GM12878 (cell line): ENCODE measurements around the gene UNCX. TPM values are rescaled to one million over a fixed set of nuclear protein-coding genes. Genes with fewer than 3 reads are reported as not detected.

Experiments used
- ATAC-seq: fragments of 200-7000 bp; cut with Tn5 transposase; 3 replicates; pipeline ENCODE4 v1.9.1; 2020; ENCODE audit warnings: mild to moderate bottlenecking, moderate library complexity
- BruUV-seq: library from RNA; stranded (reverse); fragments of 400-500 nt; replicated peaks from 2 replicates; lab custom pipeline; 2021; lab: Mats Ljungman, UMichigan
- CTCF ChIA-PET: fragments of 300-600 bp; sonication (Branson Sonifier 250); formaldehyde crosslinking; extraction: SDS; loops from one replicate; lab custom pipeline; 2021; ENCODE audit warnings: inconsistent platforms; lab: Yijun Ruan, JAX
- POLR2A ChIA-PET: fragments of 350-600 bp; formaldehyde crosslinking; extraction: SDS; loops from one replicate; lab custom pipeline; 2021; ENCODE audit warnings: inconsistent platforms; lab: Charles Lee
- RAD21 ChIA-PET: fragments of 300-600 bp; sonication (Branson Sonifier 250); formaldehyde crosslinking; loops from one replicate; lab custom pipeline; 2023; ENCODE audit warnings: antibody characterized with exemption; ENCODE audit not compliant: unreplicated experiment; lab: Charles Lee
- SMC1A ChIA-PET: fragments of 300-600 bp; sonication (Branson Sonifier 250); formaldehyde crosslinking; loops from one replicate; lab custom pipeline; 2023; ENCODE audit not compliant: unreplicated experiment, uncharacterized antibody; lab: Charles Lee
- DNase-seq: peaks from one replicate; pipeline ENCODE4 v3.0.0-alpha.2; 2011; ENCODE audit warnings: low read depth, low spot score
- FAIRE-seq: peaks from 3 replicates; lab custom pipeline; 2011; peaks lifted over from hg19 to GRCh38; lab: Jason Lieb, UNC
- H2AFZ ChIP-seq: 2 replicates; pipeline ENCODE4 v1.6.0; 2011; ENCODE audit warnings: low read depth, low read length, control low read depth; ENCODE audit not compliant: control insufficient read depth
- H3K27ac ChIP-seq: 2 replicates; pipeline ENCODE4 v1.5.1; 2011; ENCODE audit warnings: control low read depth; ENCODE audit not compliant: control insufficient read depth, insufficient read depth
- H3K27me3 ChIP-seq, 2 experiments: replicated peaks in 1 of 2; 2 replicates each; pipeline versions ENCODE4 v1.6.0 to v1.6.1; 2011; ENCODE audit warnings: low read length in 1 of 2; ENCODE audit not compliant: control insufficient read depth in 2 of 2, insufficient read depth in 2 of 2
- H3K36me3 ChIP-seq, 2 experiments: 2 replicates each; pipeline ENCODE4 v1.5.1; 2011; ENCODE audit warnings: low read length in 1 of 2; ENCODE audit not compliant: control insufficient read depth in 2 of 2, insufficient read depth in 2 of 2
- H3K4me1 ChIP-seq: 2 replicates; pipeline ENCODE4 v1.6.1; 2011; ENCODE audit warnings: mild to moderate bottlenecking, low read length, moderate library complexity, mixed read lengths; ENCODE audit not compliant: control insufficient read depth, insufficient read depth
- H3K4me2 ChIP-seq: 2 replicates; pipeline ENCODE4 v1.6.0; 2011; ENCODE audit warnings: control low read depth; ENCODE audit not compliant: control insufficient read depth, insufficient read depth
- H3K4me3 ChIP-seq: fragments of 200-600 bp; sonication (generic); 2 replicates; pipeline ENCODE4 v1.5.1; 2016
- H3K79me2 ChIP-seq: 2 replicates; pipeline ENCODE4 v1.6.0; 2011; ENCODE audit warnings: low read length; ENCODE audit not compliant: control insufficient read depth, insufficient read depth
- H3K9ac ChIP-seq: 2 replicates; pipeline ENCODE4 v1.8.0; 2011; ENCODE audit warnings: low read length, control low read depth, mixed read lengths; ENCODE audit not compliant: control insufficient read depth, insufficient read depth
- H3K9me3 ChIP-seq: replicated peaks from 3 replicates; pipeline ENCODE4 v1.5.1; 2011; ENCODE audit warnings: mild to moderate bottlenecking, low read length; ENCODE audit not compliant: control insufficient read depth, insufficient read depth
- H4K20me1 ChIP-seq: 2 replicates; pipeline ENCODE4 v1.6.0; 2011; ENCODE audit not compliant: control insufficient read depth, insufficient read depth
- ASH2L ChIP-seq: fragments of 300-600, 200-600 bp; sonication (generic); IDR thresholded peaks from 2 replicates; pipeline ENCODE4 v1.6.1; 2017; ENCODE audit warnings: low read depth, mild to moderate bottlenecking, borderline replicate concordance
- ATF3 ChIP-seq: IDR thresholded peaks from 2 replicates; pipeline ENCODE4 v1.6.1; 2011; ENCODE audit warnings: low read depth, mild to moderate bottlenecking, low read length, moderate library complexity, borderline replicate concordance; ENCODE audit errors: extremely low read depth
- BACH1 ChIP-seq: fragments of 450-650 bp; IDR thresholded peaks from 2 replicates; pipeline ENCODE4 v1.6.1; 2017; ENCODE audit warnings: mild to moderate bottlenecking, borderline replicate concordance
- DPF2 ChIP-seq: fragments of 450-650 bp; IDR thresholded peaks from 2 replicates; pipeline ENCODE4 v1.6.1; 2017; ENCODE audit warnings: mild to moderate bottlenecking
- EGR1 ChIP-seq, 2 experiments: IDR thresholded peaks; 1 replicate in 1 of 2; 2 replicates in 1 of 2; pipeline ENCODE4 v1.6.1; 2011 to 2012; ENCODE audit warnings: low read depth in 2 of 2, low read length in 2 of 2, borderline replicate concordance in 1 of 2, mild to moderate bottlenecking in 1 of 2, moderate library complexity in 1 of 2
- IKZF1 ChIP-seq: fragments of 450-650 bp; conservative IDR thresholded peaks from 2 replicates; pipeline ENCODE4 v1.6.1; 2017; ENCODE audit warnings: antibody characterized with exemption, mild to moderate bottlenecking
- PAX5 ChIP-seq: IDR thresholded peaks from 2 replicates; pipeline ENCODE4 v1.6.1; 2011; ENCODE audit warnings: low read depth, low read length, borderline replicate concordance
- SMC3 ChIP-seq: IDR thresholded peaks from 2 replicates; pipeline ENCODE4 v1.6.1; 2011; ENCODE audit warnings: low read length, improper control_type of control experiment, borderline replicate concordance
- TARDBP ChIP-seq: IDR thresholded peaks from 2 replicates; pipeline ENCODE4 v1.6.1; 2016; ENCODE audit warnings: borderline replicate concordance
- TBL1XR1 ChIP-seq: IDR thresholded peaks from 2 replicates; pipeline ENCODE4 v1.6.1; 2012; ENCODE audit warnings: low read depth, low read length, improper control_type of control experiment
- TCF7 ChIP-seq: IDR thresholded peaks from 2 replicates; pipeline ENCODE4 v1.6.1; 2014; ENCODE audit warnings: antibody characterized with exemption, borderline replicate concordance
- USF2 ChIP-seq: IDR thresholded peaks from 2 replicates; pipeline ENCODE4 v1.6.1; 2011; ENCODE audit warnings: low read depth, low read length, improper control_type of control experiment, borderline replicate concordance
- ZNF24 ChIP-seq: fragments of 450-650 bp; IDR thresholded peaks from 2 replicates; pipeline ENCODE4 v1.6.1; 2017; ENCODE audit warnings: antibody characterized with exemption, mild to moderate bottlenecking
- WGBS: methylation state at CpG from one replicate; pipeline ENCODE4 v1.1.6; 2016; ENCODE audit warnings: low lambda C conversion rate; ENCODE audit not compliant: insufficient replicate concordance, insufficient coverage; ENCODE audit errors: missing lambda C conversion rate; 5-methylcytosine and 5-hydroxymethylcytosine counted together
- in situ Hi-C: fragments of 300-500 bp; cut with MboI; formaldehyde crosslinking; loops from 9 replicates; pipeline ENCODE4 v1.14.3; 2018; ENCODE audit warnings: mixed read lengths
- intact Hi-C: fragments of 100-400 bp; cut with micrococcal nuclease; formaldehyde crosslinking; loops from one replicate; pipeline ENCODE4 v1.14.2; 2022; ENCODE audit not compliant: unreplicated experiment
- polyA plus RNA-seq, 11 experiments: library from polyadenylated mRNA; depleted of rRNA in 4 of 11; unstranded in 6 of 11; stranded (reverse) in 5 of 11; fragments of >200 nt; fragmentation: Nextera tagmentation in 4 of 11; fragmentation: Illumina TruSeq in 1 of 11; extraction: Ambion mirVana in 4 of 11; extraction: Trizol in 1 of 11; gene quantifications; 1 replicate in 1 of 11; 2 replicates in 10 of 11; pipeline versions ENCODE4 v1.2.1 to v1.2.3, GENCODE V29; 2011 to 2016; ENCODE audit warnings: inconsistent platforms in 2 of 11, missing spikeins in 2 of 11, low read depth in 1 of 11
- total RNA-seq, 4 experiments: library from RNA; depleted of rRNA in 3 of 4; stranded (reverse); fragments of >200 nt in 3 of 4; fragmentation: Illumina TruSeq in 1 of 4; extraction: Trizol in 1 of 4; gene quantifications; 2 replicates each; pipeline versions ENCODE4 v1.2.1 to v1.2.3, GENCODE V29; 2013 to 2021
- TF ChIP-seq, protein P1 (sequence below): IDR thresholded peaks from 2 replicates; pipeline ENCODE4 v1.6.1; 2011; ENCODE audit warnings: borderline replicate concordance, low read depth, mild to moderate bottlenecking, moderate library complexity, mixed read lengths, low read length; ENCODE audit not compliant: insufficient read depth; ENCODE audit errors: extremely low read length

UNCX gene
- total and polyA plus RNA-seq, 10 of the 15 experiments (the other 5 are each of a cell fraction or from before 2014, with no cell fraction given) = not detected

- no peak for FAIRE-seq
- Histone ChIP-seq H3K79me2 (no peaks in the 10 kb centered on the region), H3K9me3 (no peaks in the 10 kb centered on the region; the same call in 2 of the 3 replicates), H3K36me3 (no peaks in the 10 kb centered on the region), H4K20me1 (no peaks in the 10 kb centered on the region), H3K27ac (no peak overlapping the region), H3K27me3 (no peaks in the 10 kb centered on the region), H3K4me2 (no peak overlapping the region), H3K4me3 (no peak overlapping the region), H2AFZ (no peak overlapping the region), H3K4me1 (no peaks in the 10 kb centered on the region), H3K9ac (no peak overlapping the region)
- intact Hi-C loops = no loop called here
- ChIA-PET RAD21 (no interaction called here), SMC1A (no interaction called here), POLR2A (no interaction called here), CTCF (no interaction called here)
- WGBS = 69% methylated on average over 10 of the region's 10 CpGs
- no TSS peak for BruUV-seq
- DNase-seq = no peak
- in situ Hi-C loops = no loop called here
- ATAC-seq = no peak
- TF ChIP-seq TBL1XR1 (no peak), ZNF24 (no peak), IKZF1 (no peak), BACH1 (no peak), ATF3 (no peak), USF2 (no peak), EGR1 (IDR thresholded peaks at IDR 0.05; ENCODE audit: borderline replicate concordance in 1 of 2, low read depth in 2 of 2, low read length in 2 of 2) (no peak), ASH2L (no peak), PAX5 (no peak), SMC3 (no peak), TARDBP (no peak), DPF2 (no peak), TCF7 (no peak)
- TF ChIP-seq, protein P1, sequence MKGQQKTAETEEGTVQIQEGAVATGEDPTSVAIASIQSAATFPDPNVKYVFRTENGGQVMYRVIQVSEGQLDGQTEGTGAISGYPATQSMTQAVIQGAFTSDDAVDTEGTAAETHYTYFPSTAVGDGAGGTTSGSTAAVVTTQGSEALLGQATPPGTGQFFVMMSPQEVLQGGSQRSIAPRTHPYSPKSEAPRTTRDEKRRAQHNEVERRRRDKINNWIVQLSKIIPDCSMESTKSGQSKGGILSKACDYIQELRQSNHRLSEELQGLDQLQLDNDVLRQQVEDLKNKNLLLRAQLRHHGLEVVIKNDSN = no peak
Observed at GRCh38 chr7:1278543-1278942, 45.9 kb downstream of the UNCX start.
